Cardiac muscle cell (in vitro differentiated cells and primary cell): Measurements from ENCODE around the gene WHRN. TPM values are rescaled to one million over a fixed set of nuclear protein-coding genes. Genes with fewer than 3 reads are reported as not detected.

Experiments used
- DNase-seq, 2 donors: peaks; one replicate each; pipeline versions ENCODE4 v3.0.0 to v3.0.0-alpha.2; 2010 to 2017; ENCODE audit warnings: low read depth in 1 of 2, low spot score in 1 of 2
- H3K27ac ChIP-seq: fragments of 200-600 bp; sonication (generic); 2 replicates; pipeline ENCODE4 v1.5.1; 2016
- H3K27me3 ChIP-seq: fragments of 200-600 bp; sonication (generic); 2 replicates; pipeline ENCODE4 v1.6.0; 2016; ENCODE audit warnings: control low read depth
- H3K36me3 ChIP-seq: fragments of 200-600 bp; sonication (generic); 2 replicates; pipeline ENCODE4 v1.5.1; 2016; ENCODE audit warnings: control low read depth
- H3K4me1 ChIP-seq: fragments of 200-600 bp; sonication (generic); 2 replicates; pipeline ENCODE4 v1.8.1; 2017; ENCODE audit warnings: low read depth, mild to moderate bottlenecking, mixed run types
- H3K4me3 ChIP-seq: fragments of 200-600 bp; sonication (generic); 2 replicates; pipeline ENCODE4 v1.5.1; 2016; ENCODE audit warnings: mild to moderate bottlenecking
- H3K9me3 ChIP-seq: fragments of 200-600 bp; sonication (generic); 2 replicates; pipeline ENCODE4 v1.5.1; 2017; ENCODE audit warnings: low read depth, mild to moderate bottlenecking, control low read depth
- CTCF ChIP-seq: IDR thresholded peaks from 2 replicates; pipeline ENCODE4 v1.5.1; 2012; ENCODE audit warnings: low read depth, mild to moderate bottlenecking, low read length
- polyA plus RNA-seq: library from polyadenylated mRNA; unstranded; fragments of >200 nt; fragmentation: Nextera tagmentation; extraction: Ambion mirVana; gene quantifications from 2 replicates; pipeline ENCODE4 v1.2.1, GENCODE V29; 2016
- total RNA-seq: library from RNA; depleted of rRNA; stranded (reverse); fragments of >200 nt; gene quantifications from 2 replicates; pipeline ENCODE4 v1.2.3, GENCODE V29; 2016

WHRN gene
- total and polyA plus RNA-seq, 2 experiments from 2014 or later, result 10.8 to 12.5 TPM

GRCh38 chr9:114487607-114488300 lies 17.5 kb downstream of the WHRN start:
- no peak overlapping the region for H3K4me3 ChIP-seq
- peak; percentile 89 for TF ChIP-seq CTCF
- H3K27ac ChIP-seq, result no peak overlapping the region
- H3K27me3 ChIP-seq, result no peaks in the 10 kb centered on the region
- DNase-seq, result peak; percentile 77 to 80
- peaks cover 3% of the 10 kb centered on the region for H3K4me1 ChIP-seq
- H3K9me3 ChIP-seq, result no peaks in the 10 kb centered on the region
- no peaks in the 10 kb centered on the region for H3K36me3 ChIP-seq

GRCh38 chr9:114486205-114486963 lies 18.9 kb downstream of the WHRN start:
- no peak for TF ChIP-seq CTCF
- no peak overlapping the region for H3K27ac ChIP-seq
- no peaks in the 10 kb centered on the region for H3K27me3 ChIP-seq
- H3K4me3 ChIP-seq, result no peak overlapping the region
- no peaks in the 10 kb centered on the region for H3K9me3 ChIP-seq
- H3K4me1 ChIP-seq, result peaks cover 6% of the 10 kb centered on the region
- no peak for DNase-seq
- H3K36me3 ChIP-seq, result no peaks in the 10 kb centered on the region

- peak in 1 of 2 donors; percentile 47 for DNase-seq
Observed at GRCh38 chr9:114484854-114485443, 20.3 kb downstream of the WHRN start.

GRCh38 chr9:114484215-114484853 lies 20.9 kb downstream of the WHRN start:
- Histone ChIP-seq H3K36me3 (no peaks in the 10 kb centered on the region), H3K9me3 (no peaks in the 10 kb centered on the region), H3K4me3 (no peak overlapping the region), H3K27me3 (no peaks in the 10 kb centered on the region), H3K4me1 (peaks cover 6% of the 10 kb centered on the region), H3K27ac (no peak overlapping the region)
- DNase-seq, result no peak
- no peak for TF ChIP-seq CTCF

More at GRCh38 chr9:114484854-114485443, 20.3 kb downstream of the WHRN start:
- Histone ChIP-seq H3K4me3 (no peak overlapping the region), H3K36me3 (no peaks in the 10 kb centered on the region), H3K9me3 (no peaks in the 10 kb centered on the region), H3K27me3 (no peaks in the 10 kb centered on the region), H3K4me1 (peaks cover 6% of the 10 kb centered on the region), H3K27ac (no peak overlapping the region)
- TF ChIP-seq CTCF, result no peak

DNA sequence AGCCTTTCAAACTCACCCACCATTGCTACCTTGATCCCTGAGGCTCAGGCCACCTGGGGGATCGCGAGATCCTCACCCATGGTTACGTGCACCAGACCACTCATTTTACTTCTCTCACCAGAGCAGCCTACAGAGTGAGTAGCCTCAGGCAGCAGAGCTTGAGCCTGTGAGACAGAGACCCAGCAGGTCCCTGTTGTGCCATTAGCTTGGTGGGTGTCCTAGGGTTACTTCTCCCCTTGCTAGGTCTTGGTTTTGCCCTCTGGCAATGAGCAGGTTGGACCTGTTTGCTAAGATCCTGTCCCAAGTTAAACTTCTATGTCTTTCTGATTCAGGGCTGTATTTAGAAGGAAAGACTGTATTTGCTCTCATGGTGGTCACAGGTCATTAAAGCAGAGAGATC lies 21.8 kb downstream of the WHRN start:
- TF ChIP-seq CTCF, result no peak
- DNase-seq, result no peak
- no peak overlapping the region for H3K4me3 ChIP-seq
- H3K27me3 ChIP-seq, result no peaks in the 10 kb centered on the region
- H3K9me3 ChIP-seq, result no peaks in the 10 kb centered on the region
- H3K27ac ChIP-seq, result no peak overlapping the region
- H3K4me1 ChIP-seq, result peaks cover 6% of the 10 kb centered on the region
- H3K36me3 ChIP-seq, result no peaks in the 10 kb centered on the region
